22Rv1 (cell line): ENCODE results near the gene TNFRSF18.

ENCODE experiments used
- ZFX ChIP-seq: fragments of 450-650 bp; IDR thresholded peaks from 2 replicates; pipeline ENCODE4 v1.6.1; 2017; ENCODE audit warnings: antibody characterized with exemption, borderline replicate concordance
- TF ChIP-seq, protein P1 (sequence below): fragments of 450-650 bp; IDR thresholded peaks from 2 replicates; pipeline ENCODE4 v1.5.1; 2017; ENCODE audit warnings: mild to moderate bottlenecking

GRCh38 chr1:1246577-1247340 is 40.4 kb upstream of the TNFRSF18 start, which contains the start of gene C1QTNF12:
- TF ChIP-seq, protein P1, sequence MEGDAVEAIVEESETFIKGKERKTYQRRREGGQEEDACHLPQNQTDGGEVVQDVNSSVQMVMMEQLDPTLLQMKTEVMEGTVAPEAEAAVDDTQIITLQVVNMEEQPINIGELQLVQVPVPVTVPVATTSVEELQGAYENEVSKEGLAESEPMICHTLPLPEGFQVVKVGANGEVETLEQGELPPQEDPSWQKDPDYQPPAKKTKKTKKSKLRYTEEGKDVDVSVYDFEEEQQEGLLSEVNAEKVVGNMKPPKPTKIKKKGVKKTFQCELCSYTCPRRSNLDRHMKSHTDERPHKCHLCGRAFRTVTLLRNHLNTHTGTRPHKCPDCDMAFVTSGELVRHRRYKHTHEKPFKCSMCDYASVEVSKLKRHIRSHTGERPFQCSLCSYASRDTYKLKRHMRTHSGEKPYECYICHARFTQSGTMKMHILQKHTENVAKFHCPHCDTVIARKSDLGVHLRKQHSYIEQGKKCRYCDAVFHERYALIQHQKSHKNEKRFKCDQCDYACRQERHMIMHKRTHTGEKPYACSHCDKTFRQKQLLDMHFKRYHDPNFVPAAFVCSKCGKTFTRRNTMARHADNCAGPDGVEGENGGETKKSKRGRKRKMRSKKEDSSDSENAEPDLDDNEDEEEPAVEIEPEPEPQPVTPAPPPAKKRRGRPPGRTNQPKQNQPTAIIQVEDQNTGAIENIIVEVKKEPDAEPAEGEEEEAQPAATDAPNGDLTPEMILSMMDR, result no peak
- TF ChIP-seq ZFX, result no peak
